DMS79 treated with DMSO at 0.1 percent for 48 hours (cell line): ENCODE data around the gene PLD1.
"Not testable (repeated sequence)": the region's sequence is repeated elsewhere in the genome, so short reads cannot be mapped to it uniquely, and the experiment has no call there.

Source experiments
- DNase-seq: peaks from one replicate; lab custom pipeline; 2025; lab: John Stamatoyannopoulos, UW

The PLD1 gene

GRCh38 chr3:171769461-171769860 is 40.8 kb downstream of the PLD1 start:
- no peak for DNase-seq

DNA sequence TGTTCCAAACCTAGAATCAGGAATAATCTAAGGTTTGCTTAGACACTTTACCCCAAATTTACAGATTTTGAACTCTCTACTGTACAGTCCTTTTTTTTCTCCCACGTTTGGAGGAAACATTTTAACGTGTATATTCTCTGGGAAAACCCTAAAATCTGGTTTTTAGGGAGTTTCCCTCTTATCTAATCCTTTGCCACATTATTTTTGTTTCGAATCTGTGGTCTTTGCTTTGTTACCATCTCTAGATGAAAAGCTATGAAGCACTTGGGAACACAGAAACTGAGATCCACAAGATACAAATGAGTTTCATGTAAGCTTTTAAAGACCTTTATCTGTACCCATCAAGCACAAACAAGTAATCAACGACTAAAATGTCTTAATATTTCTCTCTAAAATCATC is 41.3 kb downstream of the PLD1 start:
- no peak for DNase-seq

DNA sequence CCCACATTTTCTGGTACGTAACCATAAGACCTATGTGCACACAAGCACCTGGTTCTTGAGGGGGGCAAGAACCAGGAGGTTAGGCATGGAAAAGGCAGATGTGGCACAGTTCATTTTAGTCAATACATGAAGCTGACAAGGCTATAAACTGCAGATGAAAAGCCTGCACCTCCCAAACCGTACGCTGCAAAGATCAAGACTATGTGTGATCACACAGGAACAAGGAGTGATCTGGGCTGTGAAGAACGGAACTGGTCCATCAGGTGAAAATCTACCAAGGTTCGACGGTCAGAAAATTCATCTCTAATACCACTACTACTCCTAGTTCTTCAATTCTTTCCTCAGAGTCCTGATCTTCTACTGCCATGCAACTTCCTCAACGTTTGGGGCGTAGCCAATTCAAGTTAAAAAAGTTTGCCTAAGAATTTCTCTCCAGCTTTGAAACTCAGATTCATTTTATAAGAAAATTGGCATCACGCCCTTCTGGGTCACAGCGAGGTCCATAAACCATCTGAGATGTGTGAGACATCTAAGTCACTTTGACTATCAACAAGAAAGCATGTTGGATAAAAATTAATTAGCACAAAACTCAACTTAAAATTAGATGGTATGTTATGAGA is 41.9 kb downstream of the PLD1 start:
- no peak for DNase-seq

- DNase-seq = no peak
Measured at GRCh38 chr3:171765511-171765887, 44.8 kb downstream of the PLD1 start.

- no peak for DNase-seq
Measured at GRCh38 chr3:171763392-171763791, 46.9 kb downstream of the PLD1 start.

DNA sequence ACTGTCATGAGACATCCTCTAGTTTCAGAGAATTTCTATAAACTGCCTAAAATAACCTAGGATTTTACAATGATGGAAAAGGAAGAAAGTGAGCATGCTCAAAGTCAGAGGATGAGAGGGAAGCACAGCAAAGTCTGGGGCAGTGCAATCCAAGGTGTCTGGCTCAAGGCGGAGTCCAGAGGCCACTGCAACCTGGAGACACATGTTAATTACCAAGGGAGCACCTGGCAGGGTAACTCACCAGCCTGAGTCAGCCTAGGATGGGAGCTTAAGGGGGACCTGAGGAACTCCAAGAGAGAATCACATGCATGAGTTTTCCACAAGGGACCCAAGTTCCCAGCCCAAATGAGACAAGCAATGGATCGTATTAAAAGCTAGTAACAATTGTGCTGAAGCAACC is 49.8 kb downstream of the PLD1 start:
- DNase-seq = no peak

GRCh38 chr3:171758109-171758508 is 52.2 kb downstream of the PLD1 start:
- DNase-seq = no peak

GRCh38 chr3:171757361-171758034 is 52.8 kb downstream of the PLD1 start:
- no peak for DNase-seq

GRCh38 chr3:171755656-171756055 is 54.6 kb downstream of the PLD1 start:
- DNase-seq = no peak

- DNase-seq = no peak
Measured at GRCh38 chr3:171755015-171755589, 55.2 kb downstream of the PLD1 start.

DNA sequence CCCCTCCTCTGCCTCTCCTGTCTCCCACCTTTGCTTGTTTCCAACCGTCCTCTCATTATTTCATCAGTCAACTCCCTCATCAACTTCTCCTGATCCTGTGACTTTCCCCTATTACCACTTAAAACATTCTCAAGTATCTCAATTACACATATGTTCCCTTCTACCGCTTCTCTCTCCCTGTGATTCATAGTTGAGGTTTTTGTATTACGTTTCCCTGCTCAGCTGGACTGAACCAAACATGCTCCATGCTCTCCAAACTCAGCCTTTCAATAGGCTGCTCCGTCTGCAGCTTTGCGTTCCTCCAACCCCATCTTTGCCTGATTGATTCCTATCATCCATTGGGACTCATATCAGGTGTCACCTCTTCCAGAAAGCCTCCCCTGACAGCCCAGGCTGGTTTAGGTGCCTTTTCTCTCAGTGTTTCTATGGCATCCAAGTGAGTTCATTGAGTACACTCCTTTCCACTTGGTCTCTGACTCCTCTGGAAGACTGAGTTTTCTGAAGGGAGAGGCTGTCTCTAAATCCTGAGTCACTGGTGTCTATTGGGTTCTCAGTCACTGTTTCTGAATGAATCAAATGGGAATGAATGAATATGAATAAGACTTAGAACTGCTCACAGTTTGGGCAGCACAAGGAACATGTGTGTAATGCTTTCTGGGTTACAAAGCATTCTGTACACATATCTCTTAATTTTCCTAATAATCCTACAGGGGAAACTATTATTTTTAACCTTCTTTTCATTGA is 56.4 kb downstream of the PLD1 start:
- no peak for DNase-seq

DNA sequence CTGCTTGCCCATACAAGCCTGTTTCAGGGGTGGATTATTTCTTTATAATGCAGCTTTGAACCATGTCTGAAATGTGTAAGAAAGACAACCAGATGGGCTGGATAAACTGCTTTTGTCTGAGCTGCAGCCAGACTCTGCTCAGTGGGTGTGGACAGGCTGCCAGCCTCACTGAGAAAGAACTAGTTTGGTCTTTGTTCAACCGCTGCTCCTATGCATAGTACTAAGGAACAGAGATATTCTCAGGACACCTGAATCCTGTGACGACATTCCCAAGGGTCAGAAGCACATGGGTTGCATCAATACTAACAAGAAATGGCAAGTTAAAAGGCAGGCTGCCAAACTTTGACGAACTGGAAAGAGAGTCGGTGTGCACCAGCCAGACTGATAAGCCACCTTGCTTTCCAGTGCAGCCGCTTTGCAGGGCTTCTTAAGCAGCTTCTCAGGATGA is 57.2 kb downstream of the PLD1 start:
- no peak for DNase-seq

- DNase-seq = no peak
Measured at GRCh38 chr3:171752329-171752728, 58.0 kb downstream of the PLD1 start.

GRCh38 chr3:171749124-171749523 is 61.2 kb downstream of the PLD1 start:
- no peak for DNase-seq

DNA sequence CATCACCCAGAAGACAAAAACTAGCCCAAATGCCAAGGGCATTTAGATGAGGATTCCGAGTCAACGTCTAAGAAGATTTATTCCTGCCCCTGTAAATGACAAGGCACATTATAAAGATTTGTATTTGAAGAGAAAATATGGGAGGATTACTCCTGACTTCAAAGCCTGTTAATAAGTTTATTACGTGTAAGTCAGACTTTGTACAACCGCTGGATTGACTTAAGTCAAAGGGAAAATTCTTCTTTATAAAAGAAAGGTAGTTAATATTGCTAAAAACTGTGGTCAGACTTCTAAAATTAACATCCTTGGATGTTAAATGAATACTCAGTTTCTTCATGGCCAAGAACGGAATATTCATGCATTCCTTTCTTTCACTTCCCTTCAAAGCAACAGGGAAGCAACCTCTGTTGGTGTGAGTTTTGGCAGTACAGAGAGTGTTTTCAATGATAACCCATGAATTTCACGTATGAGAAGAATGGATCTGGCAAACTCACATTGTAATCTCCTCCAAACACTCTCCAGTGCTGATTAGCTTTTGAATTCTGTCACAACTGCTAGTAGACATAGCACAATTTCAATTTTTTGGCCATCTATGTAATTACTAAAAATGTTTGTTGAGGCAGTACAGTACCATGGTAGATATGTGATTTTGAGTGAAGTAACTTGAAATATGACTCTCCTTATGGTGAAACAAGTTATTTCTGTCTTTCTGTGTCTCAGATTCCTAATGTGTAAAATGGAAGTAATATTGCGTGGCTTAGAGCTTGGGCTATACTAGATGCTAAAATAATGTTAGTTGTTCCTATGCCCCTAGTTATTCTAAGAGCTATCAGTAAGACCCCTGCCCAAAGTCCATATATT is 62.0 kb downstream of the PLD1 start:
- DNase-seq = no peak

DNA sequence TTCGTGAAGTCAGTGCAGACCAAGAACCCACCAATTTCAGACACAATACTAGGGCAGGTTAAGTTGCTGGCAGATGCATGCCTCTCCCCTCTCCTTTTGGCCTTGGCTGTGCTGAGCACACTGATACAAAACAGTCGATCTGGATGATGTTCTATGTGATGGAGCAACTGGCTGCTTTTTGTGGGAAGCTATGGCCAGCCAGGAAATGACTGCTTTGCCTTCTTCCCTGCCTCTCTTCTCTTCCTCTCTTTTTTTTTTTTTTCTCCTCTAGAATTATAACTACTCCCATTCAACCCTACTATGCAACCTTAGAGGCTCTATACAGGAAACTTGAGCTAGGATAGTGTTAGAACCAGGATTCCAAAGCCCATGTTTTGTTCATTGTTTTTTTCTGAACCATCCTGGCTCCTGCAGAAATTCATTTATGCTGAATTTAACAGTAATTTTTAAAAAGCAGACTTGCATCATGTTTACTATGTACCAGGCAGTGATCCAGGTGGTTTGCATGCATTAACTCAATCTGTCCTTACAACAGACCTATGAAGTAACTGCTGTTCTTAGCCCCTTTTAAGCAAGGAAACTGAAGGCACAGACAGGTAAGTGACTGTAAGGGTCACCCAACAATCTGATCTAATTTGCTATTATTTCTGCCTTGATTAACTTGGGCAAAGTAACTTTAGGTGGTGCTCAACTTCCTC is 62.9 kb downstream of the PLD1 start:
- no peak for DNase-seq

- DNase-seq = not testable (repeated sequence)
Measured at GRCh38 chr3:171746320-171747222, 63.7 kb downstream of the PLD1 start.

DNA sequence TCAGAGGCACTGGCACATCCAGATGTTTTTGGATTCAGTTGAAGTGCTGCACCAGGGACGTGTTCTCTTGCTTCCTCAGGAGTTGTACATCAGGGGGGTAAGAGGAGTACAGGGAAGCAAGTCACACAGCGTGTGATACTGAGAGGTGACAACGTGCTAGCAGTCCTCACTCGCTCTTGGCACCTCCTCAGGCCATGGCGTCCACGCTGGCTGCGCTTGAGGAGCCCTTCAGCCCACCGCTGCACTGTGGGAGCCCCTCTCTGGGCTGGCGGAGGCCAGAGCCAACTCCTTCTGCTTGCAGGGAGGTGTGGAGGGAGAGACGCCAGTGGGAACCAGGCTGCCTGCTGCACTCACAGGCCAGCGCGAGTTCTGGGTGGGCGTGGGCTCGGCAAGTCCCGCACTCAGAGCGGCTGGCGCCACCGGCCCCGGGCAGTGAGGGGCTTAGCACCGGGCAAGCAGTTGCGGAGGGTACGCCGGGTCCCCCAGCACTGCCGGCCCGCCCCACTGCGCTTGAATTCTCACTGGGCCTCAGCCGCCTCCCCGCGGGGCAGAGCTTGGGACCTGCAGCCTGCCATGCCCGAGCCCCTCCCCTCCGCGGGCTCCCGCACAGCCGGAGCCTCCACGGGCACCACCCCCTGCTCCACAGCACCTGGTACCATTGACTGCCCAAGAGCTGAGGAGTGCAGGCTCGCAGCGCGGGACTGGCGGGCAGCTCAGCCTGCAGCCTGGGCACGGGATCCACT is 64.5 kb downstream of the PLD1 start:
- no peak for DNase-seq

DNA sequence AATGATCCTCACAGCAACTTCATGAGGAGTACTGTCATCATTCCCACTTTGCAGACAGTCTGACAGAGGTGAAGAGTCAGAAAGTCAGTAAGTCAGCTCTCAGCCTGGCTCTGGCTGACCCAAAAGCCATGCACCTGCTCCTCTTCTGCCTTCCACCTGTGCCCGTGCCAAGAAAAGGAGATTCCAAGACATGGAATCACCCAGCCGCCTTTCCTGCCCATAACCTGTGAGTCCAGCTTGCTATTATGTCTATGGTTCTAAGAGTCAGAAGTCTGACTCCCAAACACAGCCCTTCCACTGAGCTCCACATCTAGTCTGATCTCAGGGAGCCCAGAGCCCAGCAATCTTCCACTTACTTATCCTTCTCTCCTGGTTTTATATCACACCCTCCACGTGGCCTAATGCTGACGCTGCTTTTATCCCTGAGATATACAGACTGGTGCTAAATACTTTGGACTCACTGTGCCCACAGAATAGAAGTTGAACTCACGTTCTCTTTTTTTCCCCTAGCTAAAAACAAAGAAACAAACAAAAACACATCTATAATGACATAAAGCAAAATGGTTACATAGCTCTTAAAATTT is 66.0 kb downstream of the PLD1 start:
- no peak for DNase-seq
